NCI-H128 (cell line): ENCODE measurements around the gene LMNTD2.
A peak's percentile ranks its signal among the peaks of the same experiment; 100 is the strongest.
"Not testable (repeated sequence)": the region's sequence is repeated elsewhere in the genome, so short reads cannot be mapped to it uniquely, and the experiment has no call there.

Source experiments
- DNase-seq: peaks from one replicate; lab custom pipeline; 2025; ENCODE audit not compliant: unreplicated experiment; lab: John Stamatoyannopoulos, UW

The LMNTD2 gene

GRCh38 chr11:587546-587945, 27.0 kb upstream of the LMNTD2 start:
- DNase-seq, result no peak

- no peak for DNase-seq
These were observed 26.1 kb upstream of the LMNTD2 start for GRCh38 chr11:586376-587316.

GRCh38 chr11:584287-584686, 23.7 kb upstream of the LMNTD2 start:
- no peak for DNase-seq

GRCh38 chr11:581752-582151, 21.2 kb upstream of the LMNTD2 start:
- no peak for DNase-seq

GRCh38 chr11:581342-581741, 20.8 kb upstream of the LMNTD2 start:
- no peak for DNase-seq

- no peak for DNase-seq
These were observed 19.5 kb upstream of the LMNTD2 start for GRCh38 chr11:579830-580601.

GRCh38 chr11:578276-579035, 17.9 kb upstream of the LMNTD2 start:
- DNase-seq, result no peak

GRCh38 chr11:577611-577894, 17.0 kb upstream of the LMNTD2 start:
- DNase-seq, result no peak

- DNase-seq, result no peak
These were observed 16.5 kb upstream of the LMNTD2 start for GRCh38 chr11:576811-577610.

GRCh38 chr11:575996-576768, 15.6 kb upstream of the LMNTD2 start, which contains the start of gene PHRF1:
TSS of gene PHRF1 (plus strand) at chr11:576470. CDS start at chr11:581513, 5,043 bp downstream.
- peak; percentile 91 for DNase-seq

- peak; percentile 74 for DNase-seq
These were observed 14.9 kb upstream of the LMNTD2 start for GRCh38 chr11:575313-575995.

GRCh38 chr11:574632-575312, 14.2 kb upstream of the LMNTD2 start:
- no peak for DNase-seq

GRCh38 chr11:574031-574570, 13.6 kb upstream of the LMNTD2 start:
- not testable (repeated sequence) for DNase-seq

GRCh38 chr11:573146-573759, 12.7 kb upstream of the LMNTD2 start:
- DNase-seq, result no peak

- DNase-seq, result no peak
These were observed 11.3 kb upstream of the LMNTD2 start for GRCh38 chr11:571802-572185.

- DNase-seq, result no peak
These were observed 8.8 kb upstream of the LMNTD2 start for GRCh38 chr11:569158-569885.
